Endothelial cell of umbilical vein (primary cell): ENCODE measurements around the gene RAB7A.
"Not testable (repeated sequence)": the region's sequence is repeated elsewhere in the genome, so short reads cannot be mapped to it uniquely, and the experiment has no call there.

ENCODE experiments used
- CTCF ChIP-seq, 2 donors: IDR thresholded peaks; 1 replicate in 1 of 2; 2 replicates in 1 of 2; pipeline ENCODE4 v1.5.1; 2011; ENCODE audit warnings: low read length in 2 of 2, mild to moderate bottlenecking in 2 of 2, moderate library complexity in 2 of 2, control low read depth in 1 of 2, inconsistent platforms in 1 of 2, low read depth in 1 of 2; ENCODE audit not compliant: insufficient read depth in 1 of 2; ENCODE audit errors: extremely low read depth in 1 of 2
- EZH2 ChIP-seq: IDR thresholded peaks from 2 replicates; pipeline ENCODE4 v1.6.1; 2012; ENCODE audit warnings: borderline replicate concordance, low read depth, mild to moderate bottlenecking, moderate library complexity, low read length, inconsistent platforms; ENCODE audit not compliant: severe bottlenecking
- FOS ChIP-seq: IDR thresholded peaks from 2 replicates; pipeline ENCODE4 v1.6.1; 2011; ENCODE audit warnings: mild to moderate bottlenecking, low read length, moderate library complexity, borderline replicate concordance; ENCODE audit not compliant: insufficient read depth
- POLR2A ChIP-seq: IDR thresholded peaks from 2 replicates; pipeline ENCODE4 v1.6.1; 2012; ENCODE audit warnings: low read depth, mild to moderate bottlenecking, control low read depth, low read length
- POLR2AphosphoS5 ChIP-seq: IDR thresholded peaks from 2 replicates; pipeline ENCODE4 v1.6.1; 2012; ENCODE audit warnings: low read depth, mild to moderate bottlenecking, control low read depth, low read length, moderate library complexity; ENCODE audit not compliant: insufficient read depth
- TF ChIP-seq, protein P1 (sequence below): IDR thresholded peaks from 2 replicates; pipeline ENCODE4 v1.6.1; 2011; ENCODE audit not compliant: insufficient read depth, insufficient read length

GRCh38 chr3:128749561-128749960 lies 23.6 kb downstream of the RAB7A start:
- not testable (repeated sequence) for TF ChIP-seq CTCF (IDR thresholded peaks at IDR 0.05; ENCODE audit: extremely low read depth in 1 of 2, insufficient read depth in 1 of 2, low read depth in 1 of 2, low read length in 2 of 2); POLR2A; EZH2; POLR2AphosphoS5; FOS
- TF ChIP-seq, protein P1, sequence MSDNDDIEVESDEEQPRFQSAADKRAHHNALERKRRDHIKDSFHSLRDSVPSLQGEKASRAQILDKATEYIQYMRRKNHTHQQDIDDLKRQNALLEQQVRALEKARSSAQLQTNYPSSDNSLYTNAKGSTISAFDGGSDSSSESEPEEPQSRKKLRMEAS = not testable (repeated sequence)
